Gastrocnemius medialis (tissue), 4 donors: ENCODE results near the gene MPPED2.

ENCODE experiments used
- POLR2A ChIP-seq, 2 donors: fragments of 450-650 bp; IDR thresholded peaks; one replicate each; pipeline ENCODE4 v1.6.1; 2017; ENCODE audit warnings: antibody characterized with exemption in 2 of 2, mild to moderate bottlenecking in 2 of 2, moderate library complexity in 2 of 2
- TF ChIP-seq, protein P1 (sequence below), 5 experiments: fragments of 450-650 bp in 3 of 5; fragments of 200-600 bp in 2 of 5; sonication (generic) in 2 of 5; IDR thresholded peaks in 4 of 5; conservative IDR thresholded peaks in 1 of 5; 1 replicate in 4 of 5; 2 replicates in 1 of 5; pipeline ENCODE4 v1.5.1; 2016 to 2019; ENCODE audit warnings: antibody characterized with exemption in 5 of 5, mild to moderate bottlenecking in 3 of 5, moderate library complexity in 3 of 5

DNA sequence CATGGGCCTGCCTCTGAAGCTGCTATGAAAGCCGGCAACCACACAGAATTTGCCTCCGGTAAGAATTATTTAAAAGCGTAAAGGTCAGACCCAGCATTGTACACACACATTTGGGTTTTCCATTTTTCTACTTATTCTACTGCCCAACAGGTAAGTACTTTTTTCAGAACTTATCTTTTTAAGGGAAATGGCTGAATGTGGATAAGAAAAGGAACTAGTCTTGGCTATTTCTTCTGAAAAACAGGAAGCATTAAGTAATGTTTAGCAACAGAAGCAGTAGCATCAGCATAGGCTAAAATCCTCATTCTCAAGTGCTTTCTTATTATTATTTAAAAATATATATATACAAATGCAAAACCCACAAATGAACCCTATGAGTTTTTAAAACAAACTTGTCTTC is 103.1 kb downstream of the MPPED2 start:
- TF ChIP-seq, protein P1, sequence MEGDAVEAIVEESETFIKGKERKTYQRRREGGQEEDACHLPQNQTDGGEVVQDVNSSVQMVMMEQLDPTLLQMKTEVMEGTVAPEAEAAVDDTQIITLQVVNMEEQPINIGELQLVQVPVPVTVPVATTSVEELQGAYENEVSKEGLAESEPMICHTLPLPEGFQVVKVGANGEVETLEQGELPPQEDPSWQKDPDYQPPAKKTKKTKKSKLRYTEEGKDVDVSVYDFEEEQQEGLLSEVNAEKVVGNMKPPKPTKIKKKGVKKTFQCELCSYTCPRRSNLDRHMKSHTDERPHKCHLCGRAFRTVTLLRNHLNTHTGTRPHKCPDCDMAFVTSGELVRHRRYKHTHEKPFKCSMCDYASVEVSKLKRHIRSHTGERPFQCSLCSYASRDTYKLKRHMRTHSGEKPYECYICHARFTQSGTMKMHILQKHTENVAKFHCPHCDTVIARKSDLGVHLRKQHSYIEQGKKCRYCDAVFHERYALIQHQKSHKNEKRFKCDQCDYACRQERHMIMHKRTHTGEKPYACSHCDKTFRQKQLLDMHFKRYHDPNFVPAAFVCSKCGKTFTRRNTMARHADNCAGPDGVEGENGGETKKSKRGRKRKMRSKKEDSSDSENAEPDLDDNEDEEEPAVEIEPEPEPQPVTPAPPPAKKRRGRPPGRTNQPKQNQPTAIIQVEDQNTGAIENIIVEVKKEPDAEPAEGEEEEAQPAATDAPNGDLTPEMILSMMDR (IDR thresholded peaks at IDR 0.05 in 4 of 5, conservative IDR thresholded peaks at IDR 0.05 in 1 of 5): no peak
- TF ChIP-seq POLR2A (IDR thresholded peaks at IDR 0.05): no peak
